Liver (tissue), 9 donors: ENCODE results near the gene KDM7A. TPM values are rescaled to one million over a fixed set of nuclear protein-coding genes. Genes with fewer than 3 reads are reported as not detected.

Experiments used
- DNase-seq: peaks from one replicate; pipeline ENCODE4 v3.0.0-alpha.2; 2017; ENCODE audit warnings: low spot score
- H3K27ac ChIP-seq, 2 donors: one replicate each; pipeline ENCODE4 v1.7.0; 2013; ENCODE audit warnings: inconsistent platforms in 2 of 2, low read length in 2 of 2, control low read depth in 1 of 2, low read depth in 1 of 2, mild to moderate bottlenecking in 1 of 2
- H3K27me3 ChIP-seq, 4 donors: one replicate each; pipeline versions ENCODE4 v1.6.1 to v1.7.0; 2013; ENCODE audit warnings: low read length in 3 of 4, inconsistent platforms in 1 of 4, mild to moderate bottlenecking in 1 of 4, moderate library complexity in 1 of 4; ENCODE audit not compliant: control insufficient read depth in 4 of 4, insufficient read depth in 4 of 4
- H3K36me3 ChIP-seq, 4 donors: one replicate each; pipeline versions ENCODE4 v1.6.1 to v1.7.0; 2013; ENCODE audit warnings: low read length in 3 of 4, mild to moderate bottlenecking in 3 of 4, low read depth in 1 of 4, moderate library complexity in 1 of 4; ENCODE audit not compliant: control insufficient read depth in 4 of 4, insufficient read depth in 3 of 4
- H3K4me1 ChIP-seq, 4 donors: one replicate each; pipeline versions ENCODE4 v1.6.1 to v1.7.0; 2013; ENCODE audit warnings: low read length in 3 of 4, mild to moderate bottlenecking in 3 of 4, moderate library complexity in 1 of 4; ENCODE audit not compliant: control insufficient read depth in 4 of 4, insufficient read depth in 4 of 4
- H3K4me3 ChIP-seq, 3 donors: one replicate each; pipeline versions ENCODE4 v1.6.1 to v1.7.0; 2013; ENCODE audit warnings: low read length in 3 of 3, control low read depth in 1 of 3, low read depth in 1 of 3, mild to moderate bottlenecking in 1 of 3
- H3K9ac ChIP-seq, 2 donors: one replicate each; pipeline ENCODE4 v1.7.0; 2013; ENCODE audit warnings: low read length in 2 of 2, mild to moderate bottlenecking in 2 of 2, moderate library complexity in 2 of 2, control low read depth in 1 of 2, low read depth in 1 of 2
- H3K9me3 ChIP-seq, 4 donors: one replicate each; pipeline versions ENCODE4 v1.6.1 to v1.7.0; 2013; ENCODE audit warnings: low read length in 3 of 4; ENCODE audit not compliant: control insufficient read depth in 4 of 4
- ATF3 ChIP-seq: IDR thresholded peaks from 2 replicates; pipeline ENCODE4 v1.6.1; 2016; ENCODE audit warnings: antibody characterized with exemption
- EGR1 ChIP-seq, 2 donors: IDR thresholded peaks; 2 replicates each; pipeline ENCODE4 v1.6.1; 2016 to 2018; ENCODE audit warnings: antibody characterized with exemption in 2 of 2, low read depth in 2 of 2
- FOXA1 ChIP-seq: IDR thresholded peaks from 2 replicates; pipeline ENCODE4 v1.6.1; 2016; ENCODE audit warnings: antibody characterized with exemption
- FOXA2 ChIP-seq: IDR thresholded peaks from 2 replicates; pipeline ENCODE4 v1.6.1; 2016; ENCODE audit warnings: antibody characterized with exemption
- HNF4G ChIP-seq: IDR thresholded peaks from 2 replicates; pipeline ENCODE4 v1.6.1; 2016; ENCODE audit warnings: antibody characterized with exemption
- NR2F2 ChIP-seq: IDR thresholded peaks from 2 replicates; pipeline ENCODE4 v1.6.1; 2016; ENCODE audit warnings: antibody characterized with exemption
- SP1 ChIP-seq: IDR thresholded peaks from 2 replicates; pipeline ENCODE4 v1.6.1; 2018; ENCODE audit warnings: antibody characterized with exemption, mild to moderate bottlenecking
- YY1 ChIP-seq: IDR thresholded peaks from 2 replicates; pipeline ENCODE4 v1.6.1; 2016; ENCODE audit warnings: antibody characterized with exemption, mild to moderate bottlenecking
- ZBTB33 ChIP-seq: IDR thresholded peaks from 2 replicates; pipeline ENCODE4 v1.6.1; 2016; ENCODE audit warnings: antibody characterized with exemption
- WGBS: extraction: QIAGEN DNeasy Blood & Tissue Kit; methylation state at CpG from one replicate; pipeline ENCODE4 v1.1.7; 2013; 5-methylcytosine and 5-hydroxymethylcytosine counted together
- polyA plus RNA-seq, 2 donors: library from polyadenylated mRNA; stranded (reverse) in 1 of 2; unstranded in 1 of 2; fragments of 200-250 nt in 1 of 2; fragments of >200 nt in 1 of 2; fragmentation: Nextera tagmentation in 1 of 2; extraction: Ambion mirVana in 1 of 2; gene quantifications; one replicate each; pipeline versions ENCODE4 v1.2.1 to v1.2.3, GENCODE V29; 2013 to 2015
- total RNA-seq, 2 donors: library from RNA; depleted of rRNA; stranded (reverse); fragments of >200 nt; gene quantifications; one replicate each; pipeline ENCODE4 v1.2.3, GENCODE V29; 2014
- TF ChIP-seq, protein P1 (sequence below): IDR thresholded peaks from 2 replicates; pipeline ENCODE4 v1.6.1; 2016; ENCODE audit warnings: antibody characterized with exemption, mild to moderate bottlenecking
- TF ChIP-seq, protein P2 (sequence below): fragments of 150-350 bp; IDR thresholded peaks from 2 replicates; pipeline ENCODE4 v1.5.1; 2017; ENCODE audit warnings: improper control_type of control experiment, low read depth, low read length; ENCODE audit not compliant: missing input control
- donor health status: healthy.
- donor health status: healthy.
- donor health status: healthy.
- donor health status: healthy.
- donor health status: healthy.

The KDM7A gene
- total and polyA plus RNA-seq, 4 donors: 1.9 to 27.5 (median 9.9) TPM

- H3K36me3 ChIP-seq: peaks cover 0 to under 1% (median 0%) of the 10 kb centered on the region in 4 donors
- H3K27ac ChIP-seq: no peak overlapping the region
- H3K9me3 ChIP-seq: no peaks in the 10 kb centered on the region
- TF ChIP-seq HNF4G (no peak), EGR1 (IDR thresholded peaks at IDR 0.05; ENCODE audit: low read depth in 2 of 2) (no peak), FOXA1 (no peak), FOXA2 (no peak), ZBTB33 (no peak), NR2F2 (no peak), SP1 (no peak), YY1 (no peak), ATF3 (no peak)
- TF ChIP-seq, protein P1, sequence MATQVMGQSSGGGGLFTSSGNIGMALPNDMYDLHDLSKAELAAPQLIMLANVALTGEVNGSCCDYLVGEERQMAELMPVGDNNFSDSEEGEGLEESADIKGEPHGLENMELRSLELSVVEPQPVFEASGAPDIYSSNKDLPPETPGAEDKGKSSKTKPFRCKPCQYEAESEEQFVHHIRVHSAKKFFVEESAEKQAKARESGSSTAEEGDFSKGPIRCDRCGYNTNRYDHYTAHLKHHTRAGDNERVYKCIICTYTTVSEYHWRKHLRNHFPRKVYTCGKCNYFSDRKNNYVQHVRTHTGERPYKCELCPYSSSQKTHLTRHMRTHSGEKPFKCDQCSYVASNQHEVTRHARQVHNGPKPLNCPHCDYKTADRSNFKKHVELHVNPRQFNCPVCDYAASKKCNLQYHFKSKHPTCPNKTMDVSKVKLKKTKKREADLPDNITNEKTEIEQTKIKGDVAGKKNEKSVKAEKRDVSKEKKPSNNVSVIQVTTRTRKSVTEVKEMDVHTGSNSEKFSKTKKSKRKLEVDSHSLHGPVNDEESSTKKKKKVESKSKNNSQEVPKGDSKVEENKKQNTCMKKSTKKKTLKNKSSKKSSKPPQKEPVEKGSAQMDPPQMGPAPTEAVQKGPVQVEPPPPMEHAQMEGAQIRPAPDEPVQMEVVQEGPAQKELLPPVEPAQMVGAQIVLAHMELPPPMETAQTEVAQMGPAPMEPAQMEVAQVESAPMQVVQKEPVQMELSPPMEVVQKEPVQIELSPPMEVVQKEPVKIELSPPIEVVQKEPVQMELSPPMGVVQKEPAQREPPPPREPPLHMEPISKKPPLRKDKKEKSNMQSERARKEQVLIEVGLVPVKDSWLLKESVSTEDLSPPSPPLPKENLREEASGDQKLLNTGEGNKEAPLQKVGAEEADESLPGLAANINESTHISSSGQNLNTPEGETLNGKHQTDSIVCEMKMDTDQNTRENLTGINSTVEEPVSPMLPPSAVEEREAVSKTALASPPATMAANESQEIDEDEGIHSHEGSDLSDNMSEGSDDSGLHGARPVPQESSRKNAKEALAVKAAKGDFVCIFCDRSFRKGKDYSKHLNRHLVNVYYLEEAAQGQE: no peak
- TF ChIP-seq, protein P2, sequence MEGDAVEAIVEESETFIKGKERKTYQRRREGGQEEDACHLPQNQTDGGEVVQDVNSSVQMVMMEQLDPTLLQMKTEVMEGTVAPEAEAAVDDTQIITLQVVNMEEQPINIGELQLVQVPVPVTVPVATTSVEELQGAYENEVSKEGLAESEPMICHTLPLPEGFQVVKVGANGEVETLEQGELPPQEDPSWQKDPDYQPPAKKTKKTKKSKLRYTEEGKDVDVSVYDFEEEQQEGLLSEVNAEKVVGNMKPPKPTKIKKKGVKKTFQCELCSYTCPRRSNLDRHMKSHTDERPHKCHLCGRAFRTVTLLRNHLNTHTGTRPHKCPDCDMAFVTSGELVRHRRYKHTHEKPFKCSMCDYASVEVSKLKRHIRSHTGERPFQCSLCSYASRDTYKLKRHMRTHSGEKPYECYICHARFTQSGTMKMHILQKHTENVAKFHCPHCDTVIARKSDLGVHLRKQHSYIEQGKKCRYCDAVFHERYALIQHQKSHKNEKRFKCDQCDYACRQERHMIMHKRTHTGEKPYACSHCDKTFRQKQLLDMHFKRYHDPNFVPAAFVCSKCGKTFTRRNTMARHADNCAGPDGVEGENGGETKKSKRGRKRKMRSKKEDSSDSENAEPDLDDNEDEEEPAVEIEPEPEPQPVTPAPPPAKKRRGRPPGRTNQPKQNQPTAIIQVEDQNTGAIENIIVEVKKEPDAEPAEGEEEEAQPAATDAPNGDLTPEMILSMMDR: no peak
- 94% methylated on average over 11 of the region's 11 CpGs for WGBS
- H3K27me3 ChIP-seq: no peaks in the 10 kb centered on the region
- no peak overlapping the region for H3K9ac ChIP-seq
- H3K4me3 ChIP-seq: no peak overlapping the region
- no peaks in the 10 kb centered on the region for H3K4me1 ChIP-seq
- DNase-seq: no peak
Measured at GRCh38 chr7:140081774-140082425, 94.9 kb downstream of the KDM7A start.

GRCh38 chr7:140080919-140081318 is 95.9 kb downstream of the KDM7A start:
- TF ChIP-seq, protein P2: no peak
- TF ChIP-seq EGR1 (IDR thresholded peaks at IDR 0.05; ENCODE audit: low read depth in 2 of 2) (no peak), ATF3 (no peak), FOXA2 (no peak), HNF4G (no peak)

More at GRCh38 chr7:140080919-140081318, 95.9 kb downstream of the KDM7A start:
- Histone ChIP-seq H3K9ac (no peak overlapping the region), H3K9me3 (no peaks in the 10 kb centered on the region), H3K4me1 (no peaks in the 10 kb centered on the region), H3K27ac (no peak overlapping the region), H3K27me3 (no peaks in the 10 kb centered on the region), H3K4me3 (no peak overlapping the region), H3K36me3 (no peaks in the 10 kb centered on the region)
- WGBS: 50% methylated on average over 7 of the region's 7 CpGs
- DNase-seq: no peak
